ENCODE measurements around the gene TRAF1.

The TRAF1 gene

GRCh38 chr9:120866651-120867050 is 59.9 kb downstream of the TRAF1 start:
- DNase-seq: no peak

- DNase-seq: no peak
These were observed 60.8 kb downstream of the TRAF1 start for GRCh38 chr9:120865809-120866208.

- DNase-seq: no peak
These were observed 61.4 kb downstream of the TRAF1 start for GRCh38 chr9:120865176-120865575.

GRCh38 chr9:120864719-120865118 is 61.9 kb downstream of the TRAF1 start:
- no peak for DNase-seq

GRCh38 chr9:120863833-120864232 is 62.8 kb downstream of the TRAF1 start:
- DNase-seq: no peak

- DNase-seq: no peak
These were observed 64.1 kb downstream of the TRAF1 start for GRCh38 chr9:120862452-120862851.

GRCh38 chr9:120861935-120862334 is 64.7 kb downstream of the TRAF1 start:
- no peak for DNase-seq

- no peak for DNase-seq
These were observed 66.5 kb downstream of the TRAF1 start for GRCh38 chr9:120860083-120860482.

GRCh38 chr9:120859361-120859760 is 67.2 kb downstream of the TRAF1 start:
- DNase-seq: no peak

GRCh38 chr9:120857902-120858301 is 68.7 kb downstream of the TRAF1 start:
- no peak for DNase-seq

GRCh38 chr9:120857481-120857880 is 69.1 kb downstream of the TRAF1 start:
- DNase-seq: no peak

GRCh38 chr9:120856700-120857099 is 69.9 kb downstream of the TRAF1 start:
- DNase-seq: no peak

GRCh38 chr9:120855827-120856670 is 70.5 kb downstream of the TRAF1 start:
- DNase-seq: no peak

GRCh38 chr9:120854596-120855327 is 71.8 kb downstream of the TRAF1 start:
- DNase-seq: no peak

- no peak for DNase-seq
These were observed 73.4 kb downstream of the TRAF1 start for GRCh38 chr9:120853198-120853597.
